Uterus (tissue), 4 donors: ENCODE data around the gene CFAP97D1. TPM values are rescaled to one million over a fixed set of nuclear protein-coding genes. Genes with fewer than 3 reads are reported as not detected.

Experiments used
- DNase-seq, 2 donors: peaks; one replicate each; pipeline ENCODE4 v3.0.0-alpha.2; 2019 to 2020
- H3K27ac ChIP-seq, 2 donors: fragments of 200-600 bp; sonication (generic); 1 replicate in 1 of 2; 2 replicates in 1 of 2; pipeline ENCODE4 v1.5.1; 2016 to 2018
- H3K27me3 ChIP-seq, 2 donors: fragments of 200-600 bp; sonication (generic); one replicate each; pipeline ENCODE4 v1.5.1; 2018 to 2019; ENCODE audit warnings: control low read depth in 1 of 2
- H3K36me3 ChIP-seq, 2 donors: fragments of 200-600 bp; sonication (generic); one replicate each; pipeline ENCODE4 v1.5.1; 2019; ENCODE audit warnings: control low read depth in 1 of 2
- H3K4me1 ChIP-seq, 2 donors: fragments of 200-600 bp; sonication (generic); one replicate each; pipeline ENCODE4 v1.5.1; 2018 to 2019; ENCODE audit warnings: control low read depth in 1 of 2
- H3K4me3 ChIP-seq, 2 donors: fragments of 200-600 bp; sonication (generic); 1 replicate in 1 of 2; 2 replicates in 1 of 2; pipeline ENCODE4 v1.5.1; 2018 to 2019; ENCODE audit warnings: mild to moderate bottlenecking in 1 of 2
- H3K9me3 ChIP-seq, 2 donors: fragments of 200-600 bp; sonication (generic); one replicate each; pipeline ENCODE4 v1.5.1; 2019; ENCODE audit warnings: control low read depth in 1 of 2
- CTCF ChIP-seq, 4 experiments: fragments of 200-600 bp in 2 of 4; fragments of 450-650 bp in 2 of 4; sonication (generic) in 2 of 4; IDR thresholded peaks; one replicate each; pipeline ENCODE4 v1.5.1; 2016 to 2019; ENCODE audit warnings: antibody characterized with exemption in 4 of 4, mild to moderate bottlenecking in 2 of 4, moderate library complexity in 1 of 4
- POLR2A ChIP-seq, 2 donors: fragments of 450-650 bp; IDR thresholded peaks; one replicate each; pipeline ENCODE4 v1.6.1; 2016; ENCODE audit warnings: antibody characterized with exemption in 2 of 2, mild to moderate bottlenecking in 1 of 2, moderate library complexity in 1 of 2
- intact Hi-C: fragments of 100-400 bp; cut with DNase I; formaldehyde crosslinking; loops from one replicate; pipeline ENCODE4 v1.15.1; 2023; ENCODE audit warnings: low total_unique reads
- total RNA-seq, 4 donors: library from RNA; depleted of rRNA in 3 of 4; stranded (reverse); fragments of >200 nt in 3 of 4; gene quantifications; one replicate each; pipeline versions ENCODE4 v1.1.0 to v1.2.4, GENCODE V29; 2014 to 2023
- donor health status: DM: yes; HTN: yes; CAD: no.

CFAP97D1 gene
- total RNA-seq = not detected

- Histone ChIP-seq H3K27ac (peak within 1 kb of the TSS; percentile 98 to 100), H3K4me1 (peaks cover 0 to 6% of the 10 kb centered on the region in 2 donors), H3K27me3 (no peaks in the 10 kb centered on the region), H3K36me3 (no peaks in the 10 kb centered on the region), H3K9me3 (no peaks in the 10 kb centered on the region), H3K4me3 (peak within 1 kb of the TSS; percentile 75 to 95)
- DNase-seq = no peak
- TF ChIP-seq CTCF (IDR thresholded peaks at IDR 0.05) (no peak), POLR2A (IDR thresholded peaks at IDR 0.05) (no peak)
- intact Hi-C loops = no loop called here
These were observed at the start of gene CFAP97D1 for GRCh38 chr17:43780135-43780534. Gene CFAP97D1 (plus strand): TSS chr17:43780435. CDS start chr17:43780463, 28 bp downstream.

GRCh38 chr17:43732958-43733357 is 47.3 kb upstream of the CFAP97D1 start:
- Histone ChIP-seq H3K36me3 (no peaks in the 10 kb centered on the region), H3K4me1 (no peaks in the 10 kb centered on the region), H3K27me3 (no peaks in the 10 kb centered on the region), H3K27ac (no peak overlapping the region), H3K9me3 (no peaks in the 10 kb centered on the region), H3K4me3 (no peak overlapping the region)
- no peak for TF ChIP-seq CTCF (IDR thresholded peaks at IDR 0.05)
- TF ChIP-seq POLR2A (IDR thresholded peaks at IDR 0.05) = no peak
- DNase-seq = no peak
- intact Hi-C loops = no loop called here

- H3K27me3 ChIP-seq = no peaks in the 10 kb centered on the region
- no peaks in the 10 kb centered on the region for H3K4me1 ChIP-seq
- H3K9me3 ChIP-seq = no peaks in the 10 kb centered on the region
- intact Hi-C loops = no loop called here
- no peak overlapping the region for H3K27ac ChIP-seq
- no peak overlapping the region for H3K4me3 ChIP-seq
- H3K36me3 ChIP-seq = no peaks in the 10 kb centered on the region
- no peak for DNase-seq
- TF ChIP-seq CTCF (IDR thresholded peaks at IDR 0.05) = no peak
- no peak for TF ChIP-seq POLR2A (IDR thresholded peaks at IDR 0.05)
These were observed 46.3 kb upstream of the CFAP97D1 start for GRCh38 chr17:43733956-43734355.

DNA sequence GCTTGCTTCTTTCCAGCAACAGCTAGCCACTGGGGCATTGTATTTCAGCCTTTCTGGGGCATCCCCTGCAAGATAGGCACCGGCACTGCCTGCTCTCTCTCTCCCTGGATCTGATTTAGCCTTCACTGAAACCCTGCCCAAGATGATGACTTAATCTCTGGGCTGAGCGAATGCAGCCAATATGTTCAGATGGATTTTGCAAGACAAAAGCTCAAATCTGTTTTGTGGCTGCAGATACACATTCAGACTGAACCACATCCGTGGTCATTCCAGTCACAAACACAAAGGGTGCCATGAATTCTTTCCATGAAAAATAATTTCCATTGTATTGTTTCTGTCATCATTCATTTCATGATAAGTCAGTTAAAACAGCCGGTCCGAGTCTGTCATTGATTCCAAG is 45.9 kb upstream of the CFAP97D1 start:
- intact Hi-C loops = no loop called here
- no peak overlapping the region for H3K4me3 ChIP-seq
- H3K27me3 ChIP-seq = no peaks in the 10 kb centered on the region
- H3K9me3 ChIP-seq = no peaks in the 10 kb centered on the region
- DNase-seq = no peak
- H3K36me3 ChIP-seq = no peaks in the 10 kb centered on the region
- no peak overlapping the region for H3K27ac ChIP-seq
- no peak for TF ChIP-seq POLR2A (IDR thresholded peaks at IDR 0.05)
- no peak for TF ChIP-seq CTCF (IDR thresholded peaks at IDR 0.05)
- no peaks in the 10 kb centered on the region for H3K4me1 ChIP-seq

GRCh38 chr17:43736389-43736788 is 43.8 kb upstream of the CFAP97D1 start:
- no peaks in the 10 kb centered on the region for H3K4me1 ChIP-seq
- no peak overlapping the region for H3K27ac ChIP-seq
- intact Hi-C loops = no loop called here
- DNase-seq = no peak
- no peaks in the 10 kb centered on the region for H3K9me3 ChIP-seq
- H3K27me3 ChIP-seq = no peaks in the 10 kb centered on the region
- no peak for TF ChIP-seq CTCF (IDR thresholded peaks at IDR 0.05)
- TF ChIP-seq POLR2A (IDR thresholded peaks at IDR 0.05) = no peak
- no peaks in the 10 kb centered on the region for H3K36me3 ChIP-seq
- H3K4me3 ChIP-seq = no peak overlapping the region
